Measurements from ENCODE around the gene OSBPL8.

The OSBPL8 gene

DNA sequence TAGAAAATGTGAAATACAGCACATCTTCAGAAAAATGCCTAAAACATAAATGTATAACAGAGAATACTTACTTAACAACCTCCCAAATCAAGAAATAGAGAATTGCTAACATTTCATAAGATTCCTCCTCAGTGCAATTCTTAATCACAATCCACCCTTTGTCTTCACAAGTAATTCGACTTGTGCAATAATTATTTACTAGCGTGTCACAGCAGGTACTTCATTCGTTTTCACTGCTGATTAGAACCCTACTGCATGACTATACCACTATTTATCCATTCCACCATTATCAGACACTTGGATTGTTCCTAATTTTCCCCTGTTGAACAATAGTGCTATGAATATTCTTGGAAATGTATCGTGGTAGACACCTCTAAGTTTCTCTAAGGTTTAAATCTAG, 146.4 kb downstream of the OSBPL8 start:
- Histone ChIP-seq H3K23ac (ENCODE audit: low read depth, low read length, poor library complexity) (no peak overlapping the region), H3K18ac (ENCODE audit: low read length) (no peak overlapping the region), H4K8ac (ENCODE audit: low read depth, low read length) (no peak overlapping the region), H3K27ac (replicated peaks; ENCODE audit: low read length) (no peak overlapping the region), H4K91ac (ENCODE audit: low read depth, low read length, poor library complexity) (no peak overlapping the region), H3K4me2 (ENCODE audit: insufficient read depth, low read length, poor library complexity, severe bottlenecking) (no peak overlapping the region), H2BK12ac (ENCODE audit: low read length) (no peak overlapping the region), H3K36me3 (replicated peaks in 1 of 2; ENCODE audit: control insufficient read depth in 2 of 2, insufficient read depth in 2 of 2, low read length in 2 of 2) (no peaks in the 10 kb centered on the region), H3K4me3 (ENCODE audit: low read length in 2 of 2) (no peak overlapping the region), H3K4me1 (ENCODE audit: control insufficient read depth in 2 of 2, insufficient read depth in 1 of 2, low read depth in 1 of 2, low read length in 2 of 2) (peaks cover 0 to 3% of the 10 kb centered on the region in 2 donors), H3K9me3 (replicated peaks in 1 of 2; ENCODE audit: control insufficient read depth in 2 of 2, insufficient read depth in 1 of 2, low read depth in 1 of 2, low read length in 2 of 2) (no peaks in the 10 kb centered on the region), H3K4ac (ENCODE audit: low read length) (no peak overlapping the region), H3K79me1 (ENCODE audit: low read depth, low read length) (peaks cover 2% of the 10 kb centered on the region), H3K14ac (ENCODE audit: low read length) (no peak overlapping the region), H3K27me3 (ENCODE audit: control insufficient read depth in 3 of 3, insufficient read depth in 3 of 3, low read depth in 1 of 3, low read length in 3 of 3) (no peaks in the 10 kb centered on the region), H3K9ac (ENCODE audit: low read depth, low read length, poor library complexity) (no peak overlapping the region), H2AK5ac (ENCODE audit: low read depth, low read length) (no peak overlapping the region), H2AFZ (ENCODE audit: low read length) (no peak overlapping the region), H2BK120ac (ENCODE audit: low read depth, low read length) (no peak overlapping the region), H2BK15ac (ENCODE audit: low read length) (no peak overlapping the region), H2BK5ac (ENCODE audit: low read length) (no peak overlapping the region)
- no CpG with 5 or more reads among the region's 4 CpGs for WGBS, 2 donors (ENCODE audit: extremely low coverage in 2 of 2, insufficient read length in 2 of 2, insufficient replicate concordance in 1 of 2)
- DNase-seq (ENCODE audit: low spot score) = no peak

DNA sequence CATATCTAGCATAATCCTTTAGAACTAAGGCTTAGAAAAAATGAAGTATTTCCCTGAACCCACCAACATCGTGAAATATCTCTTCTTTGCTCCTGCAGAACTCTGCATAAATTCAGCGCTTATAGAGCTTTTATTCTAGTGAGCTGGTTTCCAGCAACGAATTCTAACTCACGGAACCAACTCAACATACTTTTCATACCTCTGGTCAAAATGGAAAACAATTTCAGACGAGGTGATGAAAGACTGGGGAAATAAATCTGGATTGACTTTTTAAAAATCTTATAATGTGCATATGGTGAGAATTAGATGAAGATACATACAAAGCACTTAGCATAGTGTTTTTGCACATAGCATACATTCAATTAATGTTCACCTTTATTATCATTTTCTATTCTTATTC, 148.8 kb downstream of the OSBPL8 start:
- no peak overlapping the region for H3K4me2 ChIP-seq (ENCODE audit: insufficient read depth, low read length, poor library complexity, severe bottlenecking)

GRCh38 chr12:76410371-76410770, 149.2 kb downstream of the OSBPL8 start:
- H3K18ac ChIP-seq (ENCODE audit: low read length) = no peak overlapping the region
- no peak overlapping the region for H3K14ac ChIP-seq (ENCODE audit: low read length)
- no peak overlapping the region for H2BK15ac ChIP-seq (ENCODE audit: low read length)
- H3K27me3 ChIP-seq (ENCODE audit: control insufficient read depth in 3 of 3, insufficient read depth in 3 of 3, low read depth in 1 of 3, low read length in 3 of 3) = no peaks in the 10 kb centered on the region
- no peak overlapping the region for H3K27ac ChIP-seq (replicated peaks; ENCODE audit: low read length)
- no peak overlapping the region for H3K4me2 ChIP-seq (ENCODE audit: insufficient read depth, low read length, poor library complexity, severe bottlenecking)
- no peaks in the 10 kb centered on the region for H3K9me3 ChIP-seq (replicated peaks in 1 of 2; ENCODE audit: control insufficient read depth in 2 of 2, insufficient read depth in 1 of 2, low read depth in 1 of 2, low read length in 2 of 2)
- peaks cover 0 to 3% of the 10 kb centered on the region in 2 donors for H3K4me1 ChIP-seq (ENCODE audit: control insufficient read depth in 2 of 2, insufficient read depth in 1 of 2, low read depth in 1 of 2, low read length in 2 of 2)
- H4K91ac ChIP-seq (ENCODE audit: low read depth, low read length, poor library complexity) = no peak overlapping the region
- peaks cover 0 to 3% of the 10 kb centered on the region in 2 donors for H3K36me3 ChIP-seq (replicated peaks in 1 of 2; ENCODE audit: control insufficient read depth in 2 of 2, insufficient read depth in 2 of 2, low read length in 2 of 2)
- no peak overlapping the region for H2AK5ac ChIP-seq (ENCODE audit: low read depth, low read length)
- H2BK5ac ChIP-seq (ENCODE audit: low read length) = no peak overlapping the region
- H4K8ac ChIP-seq (ENCODE audit: low read depth, low read length) = no peak overlapping the region
- no peak overlapping the region for H3K9ac ChIP-seq (ENCODE audit: low read depth, low read length, poor library complexity)
- H3K79me1 ChIP-seq (ENCODE audit: low read depth, low read length) = peaks cover 4% of the 10 kb centered on the region
- H2BK120ac ChIP-seq (ENCODE audit: low read depth, low read length) = no peak overlapping the region
- H3K4me3 ChIP-seq (ENCODE audit: low read length in 2 of 2) = no peak overlapping the region
- no peak overlapping the region for H3K4ac ChIP-seq (ENCODE audit: low read length)
- H3K23ac ChIP-seq (ENCODE audit: low read depth, low read length, poor library complexity) = no peak overlapping the region
- no peak for DNase-seq (ENCODE audit: low spot score)
- no peak overlapping the region for H2AFZ ChIP-seq (ENCODE audit: low read length)
- no peak overlapping the region for H2BK12ac ChIP-seq (ENCODE audit: low read length)

More for the DNA sequence above, 148.8 kb downstream of the OSBPL8 start:
- Histone ChIP-seq H3K79me1 (ENCODE audit: low read depth, low read length) (peaks cover 4% of the 10 kb centered on the region), H3K9me3 (replicated peaks in 1 of 2; ENCODE audit: control insufficient read depth in 2 of 2, insufficient read depth in 1 of 2, low read depth in 1 of 2, low read length in 2 of 2) (no peaks in the 10 kb centered on the region), H3K27ac (replicated peaks; ENCODE audit: low read length) (no peak overlapping the region), H2BK15ac (ENCODE audit: low read length) (no peak overlapping the region), H4K91ac (ENCODE audit: low read depth, low read length, poor library complexity) (no peak overlapping the region), H2BK12ac (ENCODE audit: low read length) (no peak overlapping the region), H2AFZ (ENCODE audit: low read length) (no peak overlapping the region), H2BK120ac (ENCODE audit: low read depth, low read length) (no peak overlapping the region), H3K27me3 (ENCODE audit: control insufficient read depth in 3 of 3, insufficient read depth in 3 of 3, low read depth in 1 of 3, low read length in 3 of 3) (no peaks in the 10 kb centered on the region), H2BK5ac (ENCODE audit: low read length) (no peak overlapping the region), H3K14ac (ENCODE audit: low read length) (no peak overlapping the region), H2AK5ac (ENCODE audit: low read depth, low read length) (no peak overlapping the region), H3K23ac (ENCODE audit: low read depth, low read length, poor library complexity) (no peak overlapping the region), H3K36me3 (replicated peaks in 1 of 2; ENCODE audit: control insufficient read depth in 2 of 2, insufficient read depth in 2 of 2, low read length in 2 of 2) (peaks cover 0 to 3% of the 10 kb centered on the region in 2 donors), H4K8ac (ENCODE audit: low read depth, low read length) (no peak overlapping the region), H3K4ac (ENCODE audit: low read length) (no peak overlapping the region), H3K18ac (ENCODE audit: low read length) (no peak overlapping the region), H3K4me3 (ENCODE audit: low read length in 2 of 2) (no peak overlapping the region), H3K4me1 (ENCODE audit: control insufficient read depth in 2 of 2, insufficient read depth in 1 of 2, low read depth in 1 of 2, low read length in 2 of 2) (peaks cover 0 to 3% of the 10 kb centered on the region in 2 donors), H3K9ac (ENCODE audit: low read depth, low read length, poor library complexity) (no peak overlapping the region)
- no peak for DNase-seq (ENCODE audit: low spot score)
- no CpG with 5 or more reads among the region's 5 CpGs for WGBS, 2 donors (ENCODE audit: extremely low coverage in 2 of 2, insufficient read length in 2 of 2, insufficient replicate concordance in 1 of 2)

GRCh38 chr12:76409074-76409473, 150.5 kb downstream of the OSBPL8 start:
- no CpG with 5 or more reads among the region's 1 CpG for WGBS, 2 donors (ENCODE audit: extremely low coverage in 2 of 2, insufficient read length in 2 of 2, insufficient replicate concordance in 1 of 2)
- no peak overlapping the region for H2AFZ ChIP-seq (ENCODE audit: low read length)
- H2BK120ac ChIP-seq (ENCODE audit: low read depth, low read length) = no peak overlapping the region
- no peak overlapping the region for H2AK5ac ChIP-seq (ENCODE audit: low read depth, low read length)
- H2BK12ac ChIP-seq (ENCODE audit: low read length) = no peak overlapping the region
- no peak overlapping the region for H4K8ac ChIP-seq (ENCODE audit: low read depth, low read length)
- H3K18ac ChIP-seq (ENCODE audit: low read length) = no peak overlapping the region
- peaks cover 2% of the 10 kb centered on the region for H3K79me1 ChIP-seq (ENCODE audit: low read depth, low read length)
- no peak overlapping the region for H3K4ac ChIP-seq (ENCODE audit: low read length)
- no peaks in the 10 kb centered on the region for H3K27me3 ChIP-seq (ENCODE audit: control insufficient read depth in 3 of 3, insufficient read depth in 3 of 3, low read depth in 1 of 3, low read length in 3 of 3)
- H4K91ac ChIP-seq (ENCODE audit: low read depth, low read length, poor library complexity) = no peak overlapping the region
- no peak for DNase-seq (ENCODE audit: low spot score)
- no peak overlapping the region for H3K14ac ChIP-seq (ENCODE audit: low read length)
- H2BK5ac ChIP-seq (ENCODE audit: low read length) = no peak overlapping the region
- H3K4me3 ChIP-seq (ENCODE audit: low read length in 2 of 2) = no peak overlapping the region
- no peak overlapping the region for H3K23ac ChIP-seq (ENCODE audit: low read depth, low read length, poor library complexity)
- no peak overlapping the region for H2BK15ac ChIP-seq (ENCODE audit: low read length)
- H3K9me3 ChIP-seq (replicated peaks in 1 of 2; ENCODE audit: control insufficient read depth in 2 of 2, insufficient read depth in 1 of 2, low read depth in 1 of 2, low read length in 2 of 2) = no peaks in the 10 kb centered on the region
- H3K4me1 ChIP-seq (ENCODE audit: control insufficient read depth in 2 of 2, insufficient read depth in 1 of 2, low read depth in 1 of 2, low read length in 2 of 2) = peaks cover 0 to 3% of the 10 kb centered on the region in 2 donors
- peaks cover 0 to 3% of the 10 kb centered on the region in 2 donors for H3K36me3 ChIP-seq (replicated peaks in 1 of 2; ENCODE audit: control insufficient read depth in 2 of 2, insufficient read depth in 2 of 2, low read length in 2 of 2)
- no peak overlapping the region for H3K4me2 ChIP-seq (ENCODE audit: insufficient read depth, low read length, poor library complexity, severe bottlenecking)
- H3K9ac ChIP-seq (ENCODE audit: low read depth, low read length, poor library complexity) = no peak overlapping the region
- H3K27ac ChIP-seq (replicated peaks; ENCODE audit: low read length) = no peak overlapping the region
